ENCODE measurements around the gene ITGB4. TPM values are rescaled to one million over a fixed set of nuclear protein-coding genes. Genes with fewer than 3 reads are reported as not detected.
A peak's percentile ranks its signal among the peaks of the same experiment; 100 is the strongest.

Gene ITGB4
- total RNA-seq, 1 donor from 2014 or later, result 6.6 TPM

DNA sequence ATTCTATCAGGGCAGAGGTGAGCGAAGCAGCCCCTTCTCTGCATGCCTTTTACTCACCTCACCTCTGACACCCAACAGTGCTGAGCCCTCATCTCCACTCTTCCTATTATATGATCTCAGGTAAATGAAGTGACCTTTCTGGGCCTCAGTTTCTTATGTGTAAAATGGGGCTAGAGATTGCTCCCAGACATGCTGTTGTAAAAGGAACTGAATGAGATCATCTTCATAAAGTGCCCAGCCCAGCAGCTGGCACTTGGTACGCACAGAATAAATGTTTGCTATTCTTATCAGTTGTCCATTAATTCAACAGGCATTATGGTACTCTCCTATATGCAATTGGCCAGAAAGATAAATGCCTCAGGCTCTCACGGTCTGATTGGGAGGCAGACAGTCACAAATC, 48.3 kb downstream of the ITGB4 start:
- Mint-ChIP-seq H3K4me3 (ENCODE audit: unreplicated experiment) (no peak overlapping the region), H3K4me1 (ENCODE audit: low read depth, unreplicated experiment) (peaks cover 3% of the 10 kb centered on the region), H3K27me3 (ENCODE audit: low read depth, unreplicated experiment) (no peaks in the 10 kb centered on the region), H3K27ac (ENCODE audit: unreplicated experiment) (no peak overlapping the region), H3K9me3 (ENCODE audit: unreplicated experiment) (peaks cover 1% of the 10 kb centered on the region), H3K36me3 (ENCODE audit: low read depth, unreplicated experiment) (peaks cover 2% of the 10 kb centered on the region)
- Histone ChIP-seq H3K79me2 (ENCODE audit: insufficient read depth, low read length) (no peaks in the 10 kb centered on the region), H3K4me1 (ENCODE audit: insufficient read depth, low read length) (peaks cover under 1% of the 10 kb centered on the region), H3K27me3 (ENCODE audit: insufficient read depth, low read length) (no peaks in the 10 kb centered on the region), H3K4me3 (ENCODE audit: insufficient read depth, low read depth, low read length) (no peak overlapping the region), H4K20me1 (ENCODE audit: insufficient read depth, low read length) (peaks cover 5% of the 10 kb centered on the region), H3K27ac (ENCODE audit: low read depth, low read length) (no peak overlapping the region), H3K4me2 (ENCODE audit: low read length) (no peak overlapping the region), H3K9ac (ENCODE audit: low read length) (no peak overlapping the region), H3K9me3 (ENCODE audit: insufficient read depth, low read depth, low read length) (no peaks in the 10 kb centered on the region), H3K36me3 (ENCODE audit: insufficient read depth, low read length) (no peaks in the 10 kb centered on the region), H2AFZ (ENCODE audit: low read depth, low read length) (no peak overlapping the region)
- no peak for FAIRE-seq
- DNase-seq (ENCODE audit: low read depth), result no peak
- TF ChIP-seq, protein P1, sequence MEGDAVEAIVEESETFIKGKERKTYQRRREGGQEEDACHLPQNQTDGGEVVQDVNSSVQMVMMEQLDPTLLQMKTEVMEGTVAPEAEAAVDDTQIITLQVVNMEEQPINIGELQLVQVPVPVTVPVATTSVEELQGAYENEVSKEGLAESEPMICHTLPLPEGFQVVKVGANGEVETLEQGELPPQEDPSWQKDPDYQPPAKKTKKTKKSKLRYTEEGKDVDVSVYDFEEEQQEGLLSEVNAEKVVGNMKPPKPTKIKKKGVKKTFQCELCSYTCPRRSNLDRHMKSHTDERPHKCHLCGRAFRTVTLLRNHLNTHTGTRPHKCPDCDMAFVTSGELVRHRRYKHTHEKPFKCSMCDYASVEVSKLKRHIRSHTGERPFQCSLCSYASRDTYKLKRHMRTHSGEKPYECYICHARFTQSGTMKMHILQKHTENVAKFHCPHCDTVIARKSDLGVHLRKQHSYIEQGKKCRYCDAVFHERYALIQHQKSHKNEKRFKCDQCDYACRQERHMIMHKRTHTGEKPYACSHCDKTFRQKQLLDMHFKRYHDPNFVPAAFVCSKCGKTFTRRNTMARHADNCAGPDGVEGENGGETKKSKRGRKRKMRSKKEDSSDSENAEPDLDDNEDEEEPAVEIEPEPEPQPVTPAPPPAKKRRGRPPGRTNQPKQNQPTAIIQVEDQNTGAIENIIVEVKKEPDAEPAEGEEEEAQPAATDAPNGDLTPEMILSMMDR (IDR thresholded peaks at IDR 0.05; ENCODE audit: insufficient read depth, low read depth, low read length), result no peak
- TF ChIP-seq EZH2 (IDR thresholded peaks at IDR 0.05; ENCODE audit: insufficient read depth, low read length), result no peak

DNA sequence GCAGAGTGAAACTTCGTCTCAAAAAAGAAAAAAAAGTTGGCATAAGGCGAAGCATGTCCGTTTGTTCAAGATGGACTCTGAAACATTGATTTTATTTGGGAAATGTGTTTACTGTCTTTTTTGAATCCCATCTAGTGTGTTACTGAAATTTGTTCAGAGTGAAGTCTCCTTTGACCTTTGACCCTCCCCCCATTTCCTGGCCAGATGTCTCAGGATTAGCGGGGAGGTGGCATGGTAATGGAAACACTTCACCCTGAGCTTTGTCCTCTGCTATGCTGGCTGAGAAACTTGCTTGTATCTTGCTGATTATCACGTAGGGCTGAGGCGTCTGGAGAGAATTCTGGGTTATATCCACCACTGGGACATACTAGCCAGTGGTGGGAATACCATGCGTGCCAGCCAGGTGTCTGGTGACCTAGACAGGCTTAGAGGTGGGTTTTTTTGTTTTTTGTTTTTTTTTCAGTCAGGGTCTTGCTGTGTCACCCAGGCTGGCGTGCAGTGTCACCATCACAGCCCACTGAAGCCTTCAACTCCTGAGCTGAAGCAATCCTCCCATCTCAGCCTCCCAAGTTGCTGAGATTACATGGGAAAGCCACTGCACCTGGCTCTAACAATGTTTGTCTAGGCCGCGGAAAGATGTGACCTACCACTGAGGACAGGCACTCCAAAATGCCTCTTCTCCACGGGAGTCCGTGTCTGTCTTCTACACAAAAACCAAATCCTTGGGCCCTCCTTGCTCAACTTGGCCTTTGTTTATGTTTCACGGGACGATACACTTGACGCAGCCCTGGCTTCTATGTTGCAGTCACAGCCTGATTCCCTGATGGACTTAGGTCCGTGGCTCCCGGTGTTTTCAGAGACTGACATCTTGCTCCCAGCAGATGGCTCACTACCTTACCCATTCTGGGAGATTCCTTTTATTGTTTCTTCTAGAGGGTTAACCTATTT, 50.3 kb downstream of the ITGB4 start:
- H3K4me3 Mint-ChIP-seq (ENCODE audit: unreplicated experiment), result no peak overlapping the region
- Histone ChIP-seq H3K4me3 (ENCODE audit: insufficient read depth, low read depth, low read length) (no peak overlapping the region), H3K27me3 (ENCODE audit: insufficient read depth, low read length) (no peaks in the 10 kb centered on the region), H4K20me1 (ENCODE audit: insufficient read depth, low read length) (peaks cover 25% of the 10 kb centered on the region), H3K9ac (ENCODE audit: low read length) (no peak overlapping the region), H3K4me2 (ENCODE audit: low read length) (no peak overlapping the region), H3K27ac (ENCODE audit: low read depth, low read length) (no peak overlapping the region), H3K9me3 (ENCODE audit: insufficient read depth, low read depth, low read length) (no peaks in the 10 kb centered on the region), H2AFZ (ENCODE audit: low read depth, low read length) (no peak overlapping the region), H3K4me1 (ENCODE audit: insufficient read depth, low read length) (peaks cover 2% of the 10 kb centered on the region), H3K36me3 (ENCODE audit: insufficient read depth, low read length) (peaks cover 3% of the 10 kb centered on the region), H3K79me2 (ENCODE audit: insufficient read depth, low read length) (peaks cover 5% of the 10 kb centered on the region)
- peaks cover 4% of the 10 kb centered on the region for H3K36me3 Mint-ChIP-seq (ENCODE audit: low read depth, unreplicated experiment)
- H3K27me3 Mint-ChIP-seq (ENCODE audit: low read depth, unreplicated experiment), result no peaks in the 10 kb centered on the region
- FAIRE-seq (no peak), DNase-seq (ENCODE audit: low read depth) (no peak)
- peaks cover 1% of the 10 kb centered on the region for H3K9me3 Mint-ChIP-seq (ENCODE audit: unreplicated experiment)
- H3K4me1 Mint-ChIP-seq (ENCODE audit: low read depth, unreplicated experiment), result peaks cover 4% of the 10 kb centered on the region
- no peak for TF ChIP-seq EZH2 (IDR thresholded peaks at IDR 0.05; ENCODE audit: insufficient read depth, low read length)
- TF ChIP-seq, protein P1 (IDR thresholded peaks at IDR 0.05; ENCODE audit: insufficient read depth, low read depth, low read length), result no peak
- H3K27ac Mint-ChIP-seq (ENCODE audit: unreplicated experiment), result peak overlapping the region; percentile 15
